VCaP (cell line): ENCODE results near the gene SKP1.

Experiments
- H3K27ac ChIP-seq: fragments of 450-650 bp; 2 replicates; pipeline ENCODE4 v1.5.1; 2017
- CTCF ChIP-seq: fragments of 450-650 bp; conservative IDR thresholded peaks from 2 replicates; pipeline ENCODE4 v1.5.1; 2017; ENCODE audit warnings: mild to moderate bottlenecking, moderate library complexity

The SKP1 gene

GRCh38 chr5:134145041-134145757 is 31.6 kb downstream of the SKP1 start:
- no peak overlapping the region for H3K27ac ChIP-seq
- no peak for TF ChIP-seq CTCF

DNA sequence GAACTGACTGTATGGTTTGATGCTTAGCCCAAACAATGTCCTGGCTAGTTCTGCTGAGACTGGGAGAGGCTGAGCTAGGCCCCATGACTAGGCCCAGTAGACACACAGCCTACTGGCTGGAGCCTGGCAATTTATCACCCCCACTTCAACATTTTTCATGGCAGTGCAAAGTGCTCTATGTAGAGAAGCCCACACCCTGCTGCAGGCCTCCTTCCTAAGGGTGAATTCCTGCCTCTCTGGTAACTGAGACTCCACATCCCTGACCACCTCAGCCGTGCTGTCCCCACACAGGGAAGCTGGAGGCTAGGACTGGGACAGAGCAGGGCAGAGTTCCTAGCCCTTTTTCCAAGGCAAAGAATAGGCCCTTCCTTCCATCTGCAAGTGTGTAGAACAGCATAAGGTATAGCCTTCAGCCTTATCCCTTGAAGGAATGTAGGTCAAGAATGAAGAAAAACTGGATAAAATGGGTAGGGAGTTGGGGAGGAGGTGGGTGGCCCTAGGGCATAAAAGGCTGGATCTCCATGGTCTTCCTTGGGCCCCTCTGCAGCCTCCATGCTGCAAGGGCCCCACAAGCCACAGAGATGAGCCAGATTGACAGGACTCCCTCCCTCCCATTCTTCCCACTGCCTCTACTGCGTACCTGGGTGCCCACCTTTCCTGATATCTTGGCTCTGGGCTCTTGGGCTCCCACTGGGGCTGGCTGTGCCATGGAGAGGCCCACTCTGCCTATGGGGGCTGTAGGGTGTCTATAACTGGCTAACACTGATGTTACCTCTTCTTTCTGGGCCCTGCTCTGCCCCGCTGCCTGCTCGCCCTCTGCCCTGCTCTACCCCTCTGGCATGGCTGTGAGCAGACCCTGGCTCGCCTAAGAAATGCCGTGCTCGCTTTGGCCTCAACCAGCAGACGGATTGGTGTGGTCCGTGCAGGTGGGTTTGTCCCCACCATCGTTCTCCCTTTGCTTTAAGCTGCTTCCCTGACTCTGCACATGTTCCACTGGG is 32.5 kb downstream of the SKP1 start:
- H3K27ac ChIP-seq: no peak overlapping the region
- no peak for TF ChIP-seq CTCF

GRCh38 chr5:134143431-134143830 is 33.3 kb downstream of the SKP1 start:
- no peak for TF ChIP-seq CTCF
- no peak overlapping the region for H3K27ac ChIP-seq

DNA sequence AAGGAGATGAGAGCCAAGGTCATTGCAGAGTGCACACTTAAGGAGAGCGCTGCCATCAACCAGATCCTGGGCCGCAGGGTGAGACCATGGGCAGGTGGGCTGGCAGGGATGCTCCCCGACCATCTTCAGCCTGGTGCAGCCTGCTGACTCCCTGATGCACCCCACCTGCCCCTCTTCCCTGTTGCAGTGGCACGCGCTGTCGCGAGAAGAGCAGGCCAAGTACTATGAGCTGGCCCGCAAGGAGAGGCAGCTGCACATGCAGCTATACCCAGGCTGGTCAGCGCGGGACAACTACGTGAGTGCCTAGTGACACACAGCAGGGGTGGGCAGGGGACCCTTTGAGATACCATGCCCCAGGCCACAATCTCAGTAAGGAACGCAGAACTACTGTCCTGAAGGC is 33.9 kb downstream of the SKP1 start:
- no peak for TF ChIP-seq CTCF
- H3K27ac ChIP-seq: peak overlapping the region; percentile 49; the same call in 1 of the 2 replicates

DNA sequence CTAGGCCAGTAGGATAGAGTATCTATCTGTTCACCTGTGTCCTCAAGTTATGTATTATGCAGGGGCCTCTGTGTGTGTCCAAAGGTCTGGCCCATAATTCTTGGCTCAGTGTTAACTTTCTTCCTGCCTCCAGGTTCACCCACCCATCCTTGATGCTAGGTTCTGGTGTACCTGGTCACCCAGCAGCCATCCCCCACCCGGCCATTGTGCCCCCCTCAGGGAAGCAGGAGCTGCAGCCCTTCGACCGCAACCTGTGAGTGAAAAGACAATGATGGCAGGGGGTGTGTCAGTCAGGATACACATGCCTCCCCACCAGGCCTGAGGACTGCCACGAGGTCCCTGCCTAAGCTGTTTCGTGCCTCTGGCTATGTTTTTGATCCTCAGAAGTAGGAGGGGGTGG is 34.7 kb downstream of the SKP1 start:
- peak overlapping the region; percentile 49 for H3K27ac ChIP-seq
- TF ChIP-seq CTCF: no peak

GRCh38 chr5:134141331-134142050 is 35.3 kb downstream of the SKP1 start:
- TF ChIP-seq CTCF: no peak
- peak overlapping the region; percentile 49 for H3K27ac ChIP-seq
